Adrenal gland (tissue), 12 donors: ENCODE results near the gene DOK7. TPM values are rescaled to one million over a fixed set of nuclear protein-coding genes. Genes with fewer than 3 reads are reported as not detected.

Experiments used
- DNase-seq, 7 donors: peaks; one replicate each; pipeline ENCODE4 v3.0.0-alpha.2; 2019 to 2020
- H3K27ac ChIP-seq, 5 donors: fragments of 200-600 bp; sonication (generic) in 4 of 5; 1 replicate in 3 of 5; 2 replicates in 2 of 5; pipeline versions ENCODE4 v1.5.1 to v1.8.0; 2016 to 2020; ENCODE audit warnings: mild to moderate bottlenecking in 1 of 5
- H3K27me3 ChIP-seq: fragments of 200-600 bp; 2 replicates; pipeline ENCODE4 v1.8.0; 2021
- H3K36me3 ChIP-seq, 2 donors: fragments of 200-600 bp; replicated peaks in 1 of 2; 1 replicate in 1 of 2; 2 replicates in 1 of 2; pipeline versions ENCODE4 v1.5.1 to v1.8.0; 2018 to 2022
- H3K4me1 ChIP-seq, 2 donors: fragments of 200-600 bp; replicated peaks in 1 of 2; 1 replicate in 1 of 2; 2 replicates in 1 of 2; pipeline versions ENCODE4 v1.5.1 to v1.8.0; 2018 to 2021
- H3K4me3 ChIP-seq, 4 donors: fragments of 200-600 bp; sonication (generic) in 3 of 4; one replicate each; pipeline ENCODE4 v1.5.1; 2016 to 2018
- H3K9me3 ChIP-seq, 3 donors: fragments of 200-600 bp; sonication (generic) in 1 of 3; replicated peaks in 1 of 3; 1 replicate in 2 of 3; 2 replicates in 1 of 3; pipeline versions ENCODE4 v1.5.1 to v1.8.0; 2016 to 2021
- POLR2A ChIP-seq, 2 donors: fragments of 450-650 bp; IDR thresholded peaks; one replicate each; pipeline ENCODE4 v1.6.1; 2017; ENCODE audit warnings: antibody characterized with exemption in 2 of 2, mild to moderate bottlenecking in 2 of 2, moderate library complexity in 1 of 2
- WGBS, 4 donors: extraction: QIAGEN DNeasy Blood & Tissue Kit in 2 of 4; methylation state at CpG; one replicate each; pipeline versions ENCODE4 v1.1.5 to v1.1.7; 2013 to 2017; 5-methylcytosine and 5-hydroxymethylcytosine counted together
- intact Hi-C, 2 donors: fragments of 100-400 bp; cut with DNase I; formaldehyde crosslinking; loops; one replicate each; pipeline versions ENCODE4 v1.14.1 to v1.15.0; 2022 to 2023
- polyA plus RNA-seq, 3 donors: library from polyadenylated mRNA; stranded (reverse); fragments of 200-250 nt in 2 of 3; fragments of 350-450 nt in 1 of 3; fragmentation: Illumina TruSeq in 1 of 3; extraction: RNeasy Lipid Tissue Mini Kit (QIAGEN cat#74804) in 1 of 3; gene quantifications; one replicate each; pipeline ENCODE4 v1.2.3, GENCODE V29; 2013 to 2014
- total RNA-seq, 9 donors: library from RNA; depleted of rRNA in 4 of 9; stranded (reverse); fragments of >200 nt in 4 of 9; fragments of 120-200 nt in 1 of 9; fragmentation: NEBNext Ultra II Directional in 1 of 9; extraction: Animal tissue kit (Norgen Biotek cat#: 25700) in 1 of 9; gene quantifications; one replicate each; pipeline versions ENCODE4 v1.1.0 to v1.2.4, GENCODE V29; 2013 to 2023
- TF ChIP-seq, protein P1 (sequence below), 6 experiments: fragments of 450-650 bp in 4 of 6; fragments of 200-600 bp in 2 of 6; sonication (generic) in 1 of 6; IDR thresholded peaks; 1 replicate in 5 of 6; 2 replicates in 1 of 6; pipeline versions ENCODE4 v1.5.1 to v1.8.0; 2016 to 2021; ENCODE audit warnings: antibody characterized with exemption in 6 of 6, mild to moderate bottlenecking in 2 of 6, moderate library complexity in 1 of 6
- donor health status: healthy with polysubstance abuse.
- donor health status: Bipolar disorder and iron deficiency.
- donor health status: DM: yes; HTN: yes; CAD: no.
- donor health status: DM: no; HTN: no; CAD: no.
- donor health status: DM: no; HTN: no; CAD: no.
- donor health status: DM: yes; HTN: yes; CAD: no.

Gene DOK7
- total and polyA plus RNA-seq, 12 donors = 0.18 to 4.2 (median 1.1) TPM; not detected in 1

DNA sequence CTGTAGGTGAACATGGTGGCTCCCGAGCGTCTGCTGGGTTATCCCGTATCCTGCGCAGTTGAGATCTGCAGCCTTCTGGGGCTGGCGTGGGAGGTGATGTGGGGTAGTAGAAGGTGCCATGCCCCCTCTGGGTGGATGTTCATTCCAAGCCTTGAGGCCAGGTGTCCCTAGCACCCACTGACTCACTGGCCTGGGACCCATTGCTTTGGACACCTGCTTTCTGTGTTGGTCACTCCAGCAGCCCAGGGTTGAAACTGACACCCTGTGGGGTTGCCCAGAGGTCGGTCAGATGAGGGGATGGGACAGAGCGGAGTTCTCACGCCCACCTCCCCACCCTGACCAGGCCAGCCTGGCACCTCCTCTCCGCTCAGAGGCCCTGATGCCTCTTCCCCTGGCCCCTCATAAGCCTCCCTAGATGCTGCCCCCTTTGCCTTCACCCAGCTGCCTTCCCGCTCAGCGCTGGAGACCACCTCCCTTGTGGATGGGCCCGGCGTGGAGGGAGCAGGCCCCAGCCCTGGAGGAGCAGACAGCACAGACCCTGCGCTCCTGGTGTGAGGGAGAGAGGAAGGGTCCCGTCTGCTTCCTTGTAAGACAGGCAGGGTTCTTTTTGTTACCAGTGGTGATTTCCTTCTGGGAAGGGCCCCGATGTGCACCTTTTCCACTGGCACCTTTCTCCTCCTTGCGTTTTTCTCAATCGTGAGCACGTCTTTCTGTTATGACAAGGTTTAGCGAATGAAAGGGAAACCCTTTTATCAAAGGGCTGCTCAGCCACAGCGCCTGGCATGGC is 2.0 kb downstream of the DOK7 start:
- Histone ChIP-seq H3K4me3 (no peak overlapping the region), H3K27me3 (no peaks in the 10 kb centered on the region), H3K4me1 (peaks cover 9% of the 10 kb centered on the region in 2 donors), H3K27ac (no peak overlapping the region), H3K9me3 (no peaks in the 10 kb centered on the region), H3K36me3 (no peaks in the 10 kb centered on the region)
- DNase-seq = no peak
- TF ChIP-seq POLR2A (IDR thresholded peaks at IDR 0.05) = no peak
- TF ChIP-seq, protein P1, sequence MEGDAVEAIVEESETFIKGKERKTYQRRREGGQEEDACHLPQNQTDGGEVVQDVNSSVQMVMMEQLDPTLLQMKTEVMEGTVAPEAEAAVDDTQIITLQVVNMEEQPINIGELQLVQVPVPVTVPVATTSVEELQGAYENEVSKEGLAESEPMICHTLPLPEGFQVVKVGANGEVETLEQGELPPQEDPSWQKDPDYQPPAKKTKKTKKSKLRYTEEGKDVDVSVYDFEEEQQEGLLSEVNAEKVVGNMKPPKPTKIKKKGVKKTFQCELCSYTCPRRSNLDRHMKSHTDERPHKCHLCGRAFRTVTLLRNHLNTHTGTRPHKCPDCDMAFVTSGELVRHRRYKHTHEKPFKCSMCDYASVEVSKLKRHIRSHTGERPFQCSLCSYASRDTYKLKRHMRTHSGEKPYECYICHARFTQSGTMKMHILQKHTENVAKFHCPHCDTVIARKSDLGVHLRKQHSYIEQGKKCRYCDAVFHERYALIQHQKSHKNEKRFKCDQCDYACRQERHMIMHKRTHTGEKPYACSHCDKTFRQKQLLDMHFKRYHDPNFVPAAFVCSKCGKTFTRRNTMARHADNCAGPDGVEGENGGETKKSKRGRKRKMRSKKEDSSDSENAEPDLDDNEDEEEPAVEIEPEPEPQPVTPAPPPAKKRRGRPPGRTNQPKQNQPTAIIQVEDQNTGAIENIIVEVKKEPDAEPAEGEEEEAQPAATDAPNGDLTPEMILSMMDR (IDR thresholded peaks at IDR 0.05) = no peak
- intact Hi-C loops = no loop called here
- WGBS, 4 donors = 90 to 97% (median 94%) methylated on average over 15 to 21 of the region's 21 CpGs

DNA sequence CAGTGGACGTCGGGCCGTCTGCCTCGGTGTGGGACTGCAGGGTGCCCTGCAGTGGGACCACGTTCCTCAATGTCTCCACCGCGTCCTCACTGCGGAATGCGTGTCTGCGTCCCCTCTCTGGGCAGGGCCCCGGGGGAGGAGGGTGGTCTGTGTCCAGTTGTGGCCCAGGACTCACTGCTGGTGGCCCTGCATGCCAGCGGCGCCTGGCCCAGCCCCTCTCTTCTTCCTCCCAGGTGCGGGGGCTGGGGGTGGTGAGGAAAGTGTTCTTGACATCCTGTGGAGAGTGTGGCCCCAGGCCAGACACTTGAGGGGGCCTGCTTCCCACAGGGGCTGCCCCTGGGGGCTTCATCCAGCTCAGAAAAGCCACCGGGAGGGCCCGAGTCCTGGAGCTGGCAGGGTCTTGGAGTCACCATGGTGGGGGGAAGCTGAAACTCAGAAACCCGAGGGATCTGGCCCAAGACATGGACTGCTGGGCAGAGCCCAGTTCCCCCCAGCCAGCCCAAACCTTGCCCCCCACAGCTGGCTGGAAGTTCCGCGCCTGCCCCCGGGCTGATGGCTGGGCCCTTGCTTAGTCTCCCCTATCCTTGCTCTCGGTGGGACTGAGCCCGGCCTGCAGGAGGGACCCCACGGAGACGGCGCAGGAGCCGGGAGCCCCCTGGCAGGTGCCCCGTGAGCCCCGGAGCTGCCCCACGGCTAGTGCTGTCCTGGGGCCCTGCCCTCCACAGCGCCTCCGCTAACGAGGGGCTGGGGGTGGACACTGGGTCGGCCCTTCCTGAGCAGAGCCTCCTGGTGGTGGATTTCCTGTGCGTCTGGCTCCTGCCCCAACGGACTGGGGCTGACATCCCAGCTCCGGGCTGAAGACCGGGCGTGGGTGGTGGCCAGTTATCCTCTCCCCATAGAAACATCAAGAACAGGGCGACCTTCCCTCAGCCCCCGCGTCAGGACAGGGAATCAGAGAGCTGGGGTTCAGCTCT is 2.9 kb downstream of the DOK7 start:
- DNase-seq = no peak
- no peak for TF ChIP-seq POLR2A (IDR thresholded peaks at IDR 0.05)
- TF ChIP-seq, protein P1 (IDR thresholded peaks at IDR 0.05) = no peak
- no peaks in the 10 kb centered on the region for H3K9me3 ChIP-seq
- intact Hi-C loops = no loop called here
- WGBS, 4 donors = 81 to 92% (median 85%) methylated on average over 20 to 41 of the region's 41 CpGs
- H3K27me3 ChIP-seq = no peaks in the 10 kb centered on the region
- no peak overlapping the region for H3K27ac ChIP-seq
- H3K36me3 ChIP-seq = no peaks in the 10 kb centered on the region
- peaks cover 9% of the 10 kb centered on the region in 2 donors for H3K4me1 ChIP-seq
- H3K4me3 ChIP-seq = no peak overlapping the region

DNA sequence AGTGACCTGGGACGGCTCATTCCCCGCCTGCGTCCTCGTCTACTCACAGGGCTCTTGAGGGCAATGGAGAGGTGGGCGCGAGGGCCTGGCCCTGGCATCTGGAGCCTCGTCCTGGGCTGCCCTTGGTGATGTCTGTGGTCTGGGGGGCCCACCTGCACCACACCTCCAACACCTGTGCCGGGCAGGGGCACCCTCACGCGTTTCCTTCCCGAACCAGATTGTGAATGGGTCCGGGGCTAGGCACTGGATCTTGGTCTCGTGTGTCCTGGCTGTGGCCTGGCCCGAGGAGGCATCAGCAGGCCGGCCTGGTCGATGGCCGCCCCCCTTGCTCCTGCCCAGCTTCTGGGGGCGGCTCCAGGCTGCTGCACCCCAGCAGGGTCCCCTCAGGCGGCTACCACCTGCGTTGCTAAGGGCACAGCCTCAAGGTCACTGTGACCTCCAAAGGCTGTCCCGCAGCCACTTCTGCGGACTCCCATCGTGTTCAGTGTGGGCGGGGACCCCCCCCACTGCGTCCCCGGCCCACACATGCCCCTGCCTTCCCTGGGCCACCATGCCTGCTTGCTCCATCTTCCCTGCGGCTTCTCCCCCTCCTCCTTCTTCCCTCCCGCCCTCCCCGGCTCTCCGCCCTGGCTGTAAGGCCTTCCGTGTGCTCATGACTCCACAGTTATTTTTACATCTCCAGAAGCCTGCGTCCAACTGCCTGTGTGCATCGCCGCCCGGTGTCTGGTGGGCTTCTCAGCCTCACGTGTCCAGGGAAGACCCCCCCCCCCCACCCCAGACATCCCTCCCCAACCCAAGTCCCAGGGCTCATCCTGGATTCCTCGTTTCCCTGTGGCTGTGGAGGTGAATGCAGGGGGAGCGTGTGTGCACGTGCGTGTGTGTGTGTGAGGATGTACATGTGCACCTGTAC is 3.8 kb downstream of the DOK7 start:
- Histone ChIP-seq H3K9me3 (no peaks in the 10 kb centered on the region), H3K4me3 (no peak overlapping the region), H3K4me1 (peaks cover 6 to 9% of the 10 kb centered on the region in 2 donors), H3K27me3 (no peaks in the 10 kb centered on the region), H3K36me3 (no peaks in the 10 kb centered on the region), H3K27ac (no peak overlapping the region)
- TF ChIP-seq, protein P1 (IDR thresholded peaks at IDR 0.05) = no peak
- TF ChIP-seq POLR2A (IDR thresholded peaks at IDR 0.05) = no peak
- WGBS, 4 donors = 68 to 78% (median 74%) methylated on average over 20 to 40 of the region's 40 CpGs
- intact Hi-C loops = no loop called here
- DNase-seq = no peak
